Ascending aorta (tissue), 2 donors: ENCODE results near the gene PAPPA. TPM values are rescaled to one million over a fixed set of nuclear protein-coding genes. Genes with fewer than 3 reads are reported as not detected.

Experiments used
- DNase-seq, 2 donors: peaks; one replicate each; pipeline ENCODE4 v3.0.0-alpha.2; 2019; ENCODE audit warnings: low spot score in 2 of 2
- H3K27ac ChIP-seq, 2 donors: fragments of 200-600 bp; sonication (generic); one replicate each; pipeline ENCODE4 v1.5.1; 2016 to 2017; ENCODE audit warnings: mild to moderate bottlenecking in 1 of 2
- H3K27me3 ChIP-seq: fragments of 200-600 bp; sonication (generic); one replicate; pipeline ENCODE4 v1.5.1; 2017
- H3K36me3 ChIP-seq, 2 donors: fragments of 200-600 bp; sonication (generic); one replicate each; pipeline ENCODE4 v1.5.1; 2016
- H3K4me1 ChIP-seq, 2 donors: fragments of 200-600 bp; sonication (generic); one replicate each; pipeline ENCODE4 v1.5.1; 2016 to 2017; ENCODE audit warnings: mild to moderate bottlenecking in 1 of 2
- H3K4me3 ChIP-seq, 2 donors: fragments of 200-600 bp; sonication (generic); one replicate each; pipeline ENCODE4 v1.5.1; 2016 to 2017; ENCODE audit warnings: mild to moderate bottlenecking in 1 of 2
- H3K9me3 ChIP-seq, 2 donors: fragments of 200-600 bp; sonication (generic); one replicate each; pipeline ENCODE4 v1.5.1; 2016
- intact Hi-C: fragments of 100-400 bp; cut with DNase I; formaldehyde crosslinking; loops from one replicate; pipeline ENCODE4 v1.15.1; 2023
- total RNA-seq: library from RNA; depleted of rRNA; stranded (reverse); fragments of >200 nt; gene quantifications from one replicate; pipeline ENCODE4 v1.1.0, GENCODE V29; 2016
- TF ChIP-seq, protein P1 (sequence below), 3 experiments: fragments of 200-600 bp in 2 of 3; fragments of 450-650 bp in 1 of 3; sonication (generic) in 2 of 3; IDR thresholded peaks; one replicate each; pipeline ENCODE4 v1.5.1; 2016 to 2019; ENCODE audit warnings: antibody characterized with exemption in 3 of 3, mild to moderate bottlenecking in 1 of 3, moderate library complexity in 1 of 3

The PAPPA gene
- total RNA-seq, 1 donor from 2014 or later = 6.0 TPM

DNA sequence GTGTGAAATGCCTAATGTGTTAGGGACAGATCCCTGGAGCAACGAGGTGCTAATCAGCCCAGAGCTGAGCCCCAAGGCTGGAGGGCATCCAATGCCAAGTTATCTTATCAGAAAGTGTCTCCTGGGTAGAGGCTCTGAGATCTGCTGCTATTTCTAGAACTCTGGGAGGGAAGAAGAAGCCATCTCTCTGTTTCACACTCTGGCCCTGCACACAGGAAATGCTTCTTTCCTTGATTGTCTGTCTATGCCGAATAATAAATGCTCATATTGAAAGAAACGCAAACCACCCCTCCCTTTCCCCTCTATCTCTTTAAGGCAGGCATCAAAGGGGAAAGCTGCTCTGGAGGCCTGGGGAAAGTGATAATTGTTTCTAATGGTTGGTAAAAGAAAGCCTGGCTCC is 166.7 kb downstream of the PAPPA start:
- intact Hi-C loops = no loop called here

DNA sequence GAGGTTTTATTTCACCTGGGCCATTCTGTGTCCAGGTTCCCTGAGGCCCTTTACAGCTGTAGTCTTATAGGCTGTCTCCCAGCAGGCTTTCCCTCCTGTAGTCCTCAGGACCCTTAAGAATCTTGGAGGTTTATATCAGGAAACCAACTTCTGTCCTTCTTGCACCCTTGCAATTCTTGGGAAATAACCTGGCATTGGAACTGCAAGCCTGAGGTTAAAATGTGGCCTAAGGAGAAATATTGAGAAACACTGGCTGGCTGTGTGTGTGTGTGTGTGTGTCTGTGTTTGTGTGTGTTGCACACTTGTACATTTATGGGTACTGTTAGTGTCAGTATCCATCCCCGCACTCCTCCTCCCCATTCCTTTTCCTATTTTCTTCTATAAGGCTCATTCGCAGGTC is 168.9 kb downstream of the PAPPA start:
- no peaks in the 10 kb centered on the region for H3K4me1 ChIP-seq
- DNase-seq = no peak
- TF ChIP-seq, protein P1, sequence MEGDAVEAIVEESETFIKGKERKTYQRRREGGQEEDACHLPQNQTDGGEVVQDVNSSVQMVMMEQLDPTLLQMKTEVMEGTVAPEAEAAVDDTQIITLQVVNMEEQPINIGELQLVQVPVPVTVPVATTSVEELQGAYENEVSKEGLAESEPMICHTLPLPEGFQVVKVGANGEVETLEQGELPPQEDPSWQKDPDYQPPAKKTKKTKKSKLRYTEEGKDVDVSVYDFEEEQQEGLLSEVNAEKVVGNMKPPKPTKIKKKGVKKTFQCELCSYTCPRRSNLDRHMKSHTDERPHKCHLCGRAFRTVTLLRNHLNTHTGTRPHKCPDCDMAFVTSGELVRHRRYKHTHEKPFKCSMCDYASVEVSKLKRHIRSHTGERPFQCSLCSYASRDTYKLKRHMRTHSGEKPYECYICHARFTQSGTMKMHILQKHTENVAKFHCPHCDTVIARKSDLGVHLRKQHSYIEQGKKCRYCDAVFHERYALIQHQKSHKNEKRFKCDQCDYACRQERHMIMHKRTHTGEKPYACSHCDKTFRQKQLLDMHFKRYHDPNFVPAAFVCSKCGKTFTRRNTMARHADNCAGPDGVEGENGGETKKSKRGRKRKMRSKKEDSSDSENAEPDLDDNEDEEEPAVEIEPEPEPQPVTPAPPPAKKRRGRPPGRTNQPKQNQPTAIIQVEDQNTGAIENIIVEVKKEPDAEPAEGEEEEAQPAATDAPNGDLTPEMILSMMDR (IDR thresholded peaks at IDR 0.05) = no peak
- H3K27ac ChIP-seq = no peak overlapping the region
- no peak overlapping the region for H3K4me3 ChIP-seq
- no peaks in the 10 kb centered on the region for H3K36me3 ChIP-seq
- no peaks in the 10 kb centered on the region for H3K27me3 ChIP-seq
- intact Hi-C loops = no loop called here
- H3K9me3 ChIP-seq = no peaks in the 10 kb centered on the region

More for the DNA sequence above, 166.7 kb downstream of the PAPPA start:
- no peak for DNase-seq
- no peak overlapping the region for H3K27ac ChIP-seq
- TF ChIP-seq, protein P1 (IDR thresholded peaks at IDR 0.05) = no peak
- no peaks in the 10 kb centered on the region for H3K4me1 ChIP-seq
- H3K4me3 ChIP-seq = no peak overlapping the region
- H3K36me3 ChIP-seq = no peaks in the 10 kb centered on the region
- H3K27me3 ChIP-seq = no peaks in the 10 kb centered on the region
- H3K9me3 ChIP-seq = no peaks in the 10 kb centered on the region

DNA sequence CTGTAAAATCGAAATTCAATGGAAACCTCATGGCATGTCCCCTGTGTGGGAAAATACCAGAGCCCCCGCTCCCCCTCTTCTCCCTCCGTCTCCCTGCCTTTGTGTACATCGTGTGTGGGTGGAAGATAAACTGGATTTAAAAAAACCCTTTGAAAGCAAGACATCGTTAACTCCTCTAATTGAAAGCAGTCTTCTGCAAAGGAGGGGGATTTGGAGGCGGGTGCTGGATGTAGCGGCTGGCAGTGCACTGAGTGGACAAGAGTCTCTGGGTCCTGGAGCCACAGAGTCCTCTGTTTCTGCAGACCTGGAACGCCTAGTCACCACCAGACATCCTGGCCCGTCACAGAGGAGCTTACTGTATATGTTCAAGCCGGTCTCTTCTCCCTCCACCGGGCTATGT is 169.4 kb downstream of the PAPPA start:
- Histone ChIP-seq H3K4me1 (peaks cover 0 to 3% of the 10 kb centered on the region in 2 donors), H3K9me3 (no peaks in the 10 kb centered on the region), H3K4me3 (no peak overlapping the region), H3K27me3 (no peaks in the 10 kb centered on the region), H3K36me3 (no peaks in the 10 kb centered on the region), H3K27ac (no peak overlapping the region)
- no peak for DNase-seq
- intact Hi-C loops = no loop called here
- TF ChIP-seq, protein P1 (IDR thresholded peaks at IDR 0.05) = no peak

DNA sequence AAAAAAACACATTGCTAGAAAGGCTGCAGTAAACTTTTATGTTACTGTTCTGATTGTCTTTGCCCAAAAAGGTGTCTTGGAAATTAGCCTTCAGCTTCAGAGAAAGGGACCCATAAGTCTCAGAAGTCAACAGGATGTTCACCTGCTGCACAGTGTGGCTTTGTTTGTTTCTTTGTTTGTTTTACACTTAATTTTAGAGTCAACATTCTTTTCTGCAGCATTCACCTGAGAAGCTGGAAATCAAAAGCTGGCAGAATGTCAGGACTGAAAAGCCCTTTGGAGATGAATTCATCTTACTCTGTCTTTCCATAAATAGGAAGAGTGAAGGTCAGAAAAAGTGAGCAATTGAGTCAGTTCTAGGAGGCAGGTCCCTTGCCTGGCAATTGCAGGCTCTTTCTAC is 170.0 kb downstream of the PAPPA start:
- Histone ChIP-seq H3K4me3 (no peak overlapping the region), H3K27me3 (no peaks in the 10 kb centered on the region), H3K27ac (no peak overlapping the region), H3K4me1 (peaks cover 0 to 4% of the 10 kb centered on the region in 2 donors), H3K9me3 (no peaks in the 10 kb centered on the region), H3K36me3 (no peaks in the 10 kb centered on the region)
- no peak for DNase-seq
- intact Hi-C loops = no loop called here
- TF ChIP-seq, protein P1 (IDR thresholded peaks at IDR 0.05) = no peak

DNA sequence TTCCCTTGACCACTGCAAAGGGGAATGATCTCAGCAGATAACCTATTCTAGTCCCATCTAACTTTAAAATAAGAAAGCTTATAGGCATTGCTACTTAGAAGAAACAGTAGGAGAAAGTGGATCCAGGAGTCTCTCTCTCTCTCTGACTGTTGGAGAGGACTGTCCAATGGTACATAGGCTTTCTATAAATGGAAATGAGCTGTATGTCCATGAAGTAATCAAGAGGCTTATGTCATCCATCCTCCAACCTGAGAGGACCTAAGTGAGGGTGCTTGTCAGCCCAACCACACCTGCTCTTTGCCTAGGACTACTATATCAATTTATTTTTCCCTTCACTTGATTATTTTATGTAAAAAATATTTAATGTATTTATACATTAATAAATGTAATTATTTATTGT is 172.3 kb downstream of the PAPPA start:
- no peak overlapping the region for H3K4me3 ChIP-seq
- peaks cover 0 to 4% of the 10 kb centered on the region in 2 donors for H3K4me1 ChIP-seq
- no peak overlapping the region for H3K27ac ChIP-seq
- intact Hi-C loops = no loop called here
- H3K27me3 ChIP-seq = no peaks in the 10 kb centered on the region
- TF ChIP-seq, protein P1 (IDR thresholded peaks at IDR 0.05) = no peak
- no peaks in the 10 kb centered on the region for H3K36me3 ChIP-seq
- H3K9me3 ChIP-seq = no peaks in the 10 kb centered on the region
- DNase-seq = no peak
